ENCODE measurements around the gene ASB18. TPM values are rescaled to one million over a fixed set of nuclear protein-coding genes. Genes with fewer than 3 reads are reported as not detected.

The ASB18 gene
- total RNA-seq, 1 experiment from 2014 or later, result not detected

DNA sequence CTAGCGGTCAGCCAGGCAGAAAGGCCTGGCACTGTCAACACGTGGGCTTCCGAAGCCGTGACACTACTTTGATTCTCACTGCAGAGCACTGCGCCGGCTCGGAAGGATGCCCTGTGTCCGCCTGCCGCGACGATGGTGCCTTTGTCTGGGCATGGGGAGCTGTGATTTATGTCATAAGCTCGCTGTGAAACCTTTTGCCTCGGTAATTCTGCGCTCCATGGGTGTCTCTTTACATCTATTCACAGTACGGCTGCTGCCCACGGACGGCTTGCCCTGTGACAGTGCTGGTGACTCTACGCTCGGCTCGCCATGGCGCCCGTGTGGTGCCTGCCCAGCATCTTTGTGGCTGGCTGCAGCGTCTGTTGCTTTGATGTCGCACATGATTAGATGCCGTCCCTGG, 52.9 kb downstream of the ASB18 start (continued):
- TF ChIP-seq JAZF1 (CRISPR knock-in tag; IDR thresholded peaks at IDR 0.05) (no peak), ZNF138 (CRISPR knock-in tag; conservative IDR thresholded peaks at IDR 0.05) (no peak), SMAD4 (CRISPR knock-in tag; IDR thresholded peaks at IDR 0.05) (no peak), NFYB (CRISPR knock-in tag; conservative IDR thresholded peaks at IDR 0.05; ENCODE audit: low read depth) (no peak)
- TF ChIP-seq, protein P1, sequence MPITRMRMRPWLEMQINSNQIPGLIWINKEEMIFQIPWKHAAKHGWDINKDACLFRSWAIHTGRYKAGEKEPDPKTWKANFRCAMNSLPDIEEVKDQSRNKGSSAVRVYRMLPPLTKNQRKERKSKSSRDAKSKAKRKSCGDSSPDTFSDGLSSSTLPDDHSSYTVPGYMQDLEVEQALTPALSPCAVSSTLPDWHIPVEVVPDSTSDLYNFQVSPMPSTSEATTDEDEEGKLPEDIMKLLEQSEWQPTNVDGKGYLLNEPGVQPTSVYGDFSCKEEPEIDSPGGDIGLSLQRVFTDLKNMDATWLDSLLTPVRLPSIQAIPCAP (CRISPR knock-in tag; IDR thresholded peaks at IDR 0.05), result no peak

DNA sequence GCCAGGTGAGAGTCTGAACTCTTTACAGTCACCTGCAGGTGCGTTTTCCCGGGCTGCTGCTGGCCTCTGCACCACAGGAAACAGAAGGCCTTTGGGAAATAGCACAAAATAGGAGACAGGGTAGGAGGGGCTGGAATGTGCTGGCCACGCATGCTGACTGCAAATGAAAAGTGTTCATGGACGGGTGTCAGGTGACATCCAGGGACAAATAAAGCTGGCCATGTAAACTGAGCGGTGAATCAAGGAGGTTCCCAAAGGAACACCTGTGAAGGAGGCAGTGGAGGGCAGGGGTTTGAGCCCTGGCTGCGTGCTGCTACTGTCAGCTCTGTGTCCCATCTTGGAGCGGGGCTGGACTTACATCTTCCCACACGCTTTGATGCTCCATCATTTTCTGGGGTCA, 53.7 kb downstream of the ASB18 start:
- H3K27me3 Mint-ChIP-seq (ENCODE audit: low read depth), result no peaks in the 10 kb centered on the region
- TF ChIP-seq, protein P1 (CRISPR knock-in tag; IDR thresholded peaks at IDR 0.05), result no peak
- no peak for TF ChIP-seq NFYB (CRISPR knock-in tag; conservative IDR thresholded peaks at IDR 0.05; ENCODE audit: low read depth)
- TF ChIP-seq, protein P2, sequence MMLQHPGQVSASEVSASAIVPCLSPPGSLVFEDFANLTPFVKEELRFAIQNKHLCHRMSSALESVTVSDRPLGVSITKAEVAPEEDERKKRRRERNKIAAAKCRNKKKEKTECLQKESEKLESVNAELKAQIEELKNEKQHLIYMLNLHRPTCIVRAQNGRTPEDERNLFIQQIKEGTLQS (CRISPR knock-in tag; conservative IDR thresholded peaks at IDR 0.05), result no peak
- no peak for TF ChIP-seq SMAD3 (CRISPR knock-in tag; IDR thresholded peaks at IDR 0.05; ENCODE audit: borderline replicate concordance)
- TF ChIP-seq, protein P3, sequence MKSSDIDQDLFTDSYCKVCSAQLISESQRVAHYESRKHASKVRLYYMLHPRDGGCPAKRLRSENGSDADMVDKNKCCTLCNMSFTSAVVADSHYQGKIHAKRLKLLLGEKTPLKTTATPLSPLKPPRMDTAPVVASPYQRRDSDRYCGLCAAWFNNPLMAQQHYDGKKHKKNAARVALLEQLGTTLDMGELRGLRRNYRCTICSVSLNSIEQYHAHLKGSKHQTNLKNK (CRISPR knock-in tag; IDR thresholded peaks at IDR 0.05), result no peak
- no peak for TF ChIP-seq RORB (CRISPR knock-in tag; IDR thresholded peaks at IDR 0.05)
- TF ChIP-seq CREM (CRISPR knock-in tag; IDR thresholded peaks at IDR 0.05), result no peak
- no peak for TF ChIP-seq OVOL2 (CRISPR knock-in tag; IDR thresholded peaks at IDR 0.05; ENCODE audit: borderline replicate concordance)
- TF ChIP-seq, protein P4, sequence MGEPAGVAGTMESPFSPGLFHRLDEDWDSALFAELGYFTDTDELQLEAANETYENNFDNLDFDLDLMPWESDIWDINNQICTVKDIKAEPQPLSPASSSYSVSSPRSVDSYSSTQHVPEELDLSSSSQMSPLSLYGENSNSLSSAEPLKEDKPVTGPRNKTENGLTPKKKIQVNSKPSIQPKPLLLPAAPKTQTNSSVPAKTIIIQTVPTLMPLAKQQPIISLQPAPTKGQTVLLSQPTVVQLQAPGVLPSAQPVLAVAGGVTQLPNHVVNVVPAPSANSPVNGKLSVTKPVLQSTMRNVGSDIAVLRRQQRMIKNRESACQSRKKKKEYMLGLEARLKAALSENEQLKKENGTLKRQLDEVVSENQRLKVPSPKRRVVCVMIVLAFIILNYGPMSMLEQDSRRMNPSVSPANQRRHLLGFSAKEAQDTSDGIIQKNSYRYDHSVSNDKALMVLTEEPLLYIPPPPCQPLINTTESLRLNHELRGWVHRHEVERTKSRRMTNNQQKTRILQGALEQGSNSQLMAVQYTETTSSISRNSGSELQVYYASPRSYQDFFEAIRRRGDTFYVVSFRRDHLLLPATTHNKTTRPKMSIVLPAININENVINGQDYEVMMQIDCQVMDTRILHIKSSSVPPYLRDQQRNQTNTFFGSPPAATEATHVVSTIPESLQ (CRISPR knock-in tag; IDR thresholded peaks at IDR 0.05), result no peak
- TF ChIP-seq ZNF671 (CRISPR knock-in tag; IDR thresholded peaks at IDR 0.05), result no peak
- TF ChIP-seq, protein P5, sequence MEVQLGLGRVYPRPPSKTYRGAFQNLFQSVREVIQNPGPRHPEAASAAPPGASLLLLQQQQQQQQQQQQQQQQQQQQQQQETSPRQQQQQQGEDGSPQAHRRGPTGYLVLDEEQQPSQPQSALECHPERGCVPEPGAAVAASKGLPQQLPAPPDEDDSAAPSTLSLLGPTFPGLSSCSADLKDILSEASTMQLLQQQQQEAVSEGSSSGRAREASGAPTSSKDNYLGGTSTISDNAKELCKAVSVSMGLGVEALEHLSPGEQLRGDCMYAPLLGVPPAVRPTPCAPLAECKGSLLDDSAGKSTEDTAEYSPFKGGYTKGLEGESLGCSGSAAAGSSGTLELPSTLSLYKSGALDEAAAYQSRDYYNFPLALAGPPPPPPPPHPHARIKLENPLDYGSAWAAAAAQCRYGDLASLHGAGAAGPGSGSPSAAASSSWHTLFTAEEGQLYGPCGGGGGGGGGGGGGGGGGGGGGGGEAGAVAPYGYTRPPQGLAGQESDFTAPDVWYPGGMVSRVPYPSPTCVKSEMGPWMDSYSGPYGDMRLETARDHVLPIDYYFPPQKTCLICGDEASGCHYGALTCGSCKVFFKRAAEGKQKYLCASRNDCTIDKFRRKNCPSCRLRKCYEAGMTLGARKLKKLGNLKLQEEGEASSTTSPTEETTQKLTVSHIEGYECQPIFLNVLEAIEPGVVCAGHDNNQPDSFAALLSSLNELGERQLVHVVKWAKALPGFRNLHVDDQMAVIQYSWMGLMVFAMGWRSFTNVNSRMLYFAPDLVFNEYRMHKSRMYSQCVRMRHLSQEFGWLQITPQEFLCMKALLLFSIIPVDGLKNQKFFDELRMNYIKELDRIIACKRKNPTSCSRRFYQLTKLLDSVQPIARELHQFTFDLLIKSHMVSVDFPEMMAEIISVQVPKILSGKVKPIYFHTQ (CRISPR knock-in tag; IDR thresholded peaks at IDR 0.05), result no peak
- TF ChIP-seq, protein P6, sequence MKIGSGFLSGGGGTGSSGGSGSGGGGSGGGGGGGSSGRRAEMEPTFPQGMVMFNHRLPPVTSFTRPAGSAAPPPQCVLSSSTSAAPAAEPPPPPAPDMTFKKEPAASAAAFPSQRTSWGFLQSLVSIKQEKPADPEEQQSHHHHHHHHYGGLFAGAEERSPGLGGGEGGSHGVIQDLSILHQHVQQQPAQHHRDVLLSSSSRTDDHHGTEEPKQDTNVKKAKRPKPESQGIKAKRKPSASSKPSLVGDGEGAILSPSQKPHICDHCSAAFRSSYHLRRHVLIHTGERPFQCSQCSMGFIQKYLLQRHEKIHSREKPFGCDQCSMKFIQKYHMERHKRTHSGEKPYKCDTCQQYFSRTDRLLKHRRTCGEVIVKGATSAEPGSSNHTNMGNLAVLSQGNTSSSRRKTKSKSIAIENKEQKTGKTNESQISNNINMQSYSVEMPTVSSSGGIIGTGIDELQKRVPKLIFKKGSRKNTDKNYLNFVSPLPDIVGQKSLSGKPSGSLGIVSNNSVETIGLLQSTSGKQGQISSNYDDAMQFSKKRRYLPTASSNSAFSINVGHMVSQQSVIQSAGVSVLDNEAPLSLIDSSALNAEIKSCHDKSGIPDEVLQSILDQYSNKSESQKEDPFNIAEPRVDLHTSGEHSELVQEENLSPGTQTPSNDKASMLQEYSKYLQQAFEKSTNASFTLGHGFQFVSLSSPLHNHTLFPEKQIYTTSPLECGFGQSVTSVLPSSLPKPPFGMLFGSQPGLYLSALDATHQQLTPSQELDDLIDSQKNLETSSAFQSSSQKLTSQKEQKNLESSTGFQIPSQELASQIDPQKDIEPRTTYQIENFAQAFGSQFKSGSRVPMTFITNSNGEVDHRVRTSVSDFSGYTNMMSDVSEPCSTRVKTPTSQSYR (CRISPR knock-in tag; IDR thresholded peaks at IDR 0.05), result no peak
- TF ChIP-seq RELA (CRISPR knock-in tag; IDR thresholded peaks at IDR 0.05; ENCODE audit: borderline replicate concordance), result no peak
- no peak for TF ChIP-seq FOXK1 (CRISPR knock-in tag; IDR thresholded peaks at IDR 0.05)
- TF ChIP-seq, protein P7, sequence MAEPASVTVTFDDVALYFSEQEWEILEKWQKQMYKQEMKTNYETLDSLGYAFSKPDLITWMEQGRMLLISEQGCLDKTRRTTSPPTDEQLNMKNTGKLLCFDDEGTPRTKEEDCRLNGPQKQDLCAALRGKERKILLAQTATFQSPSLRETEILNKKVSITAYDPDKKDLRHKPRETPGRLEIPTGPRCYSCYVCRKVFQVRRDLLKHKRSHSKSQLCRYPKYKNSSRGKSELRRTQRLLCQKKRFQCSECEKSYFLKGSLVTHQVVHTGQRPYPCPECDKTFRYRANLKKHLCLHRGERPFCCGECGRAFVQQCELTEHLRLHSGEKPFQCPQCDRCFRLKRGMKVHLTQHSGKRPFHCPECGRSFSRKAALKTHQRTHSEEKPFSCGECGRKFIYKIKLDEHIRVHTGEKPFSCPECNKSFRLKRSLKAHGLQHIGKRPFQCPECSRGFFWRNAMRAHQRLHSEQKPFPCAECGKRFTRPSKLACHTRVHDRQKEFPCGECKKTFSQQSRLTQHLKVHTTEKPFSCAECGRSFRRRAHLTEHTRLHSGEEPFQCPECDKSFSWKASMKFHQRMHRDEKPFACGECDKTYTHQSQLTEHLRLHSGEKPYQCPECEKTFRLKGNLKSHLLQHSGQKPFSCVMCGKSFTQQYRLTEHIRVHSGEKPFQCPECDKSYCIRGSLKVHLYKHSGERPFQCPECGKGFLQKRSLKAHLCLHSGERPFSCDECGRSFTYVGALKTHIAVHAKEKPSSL (CRISPR knock-in tag; conservative IDR thresholded peaks at IDR 0.05), result no peak
- TF ChIP-seq ZNF138 (CRISPR knock-in tag; conservative IDR thresholded peaks at IDR 0.05), result no peak
- TF ChIP-seq, protein P8, sequence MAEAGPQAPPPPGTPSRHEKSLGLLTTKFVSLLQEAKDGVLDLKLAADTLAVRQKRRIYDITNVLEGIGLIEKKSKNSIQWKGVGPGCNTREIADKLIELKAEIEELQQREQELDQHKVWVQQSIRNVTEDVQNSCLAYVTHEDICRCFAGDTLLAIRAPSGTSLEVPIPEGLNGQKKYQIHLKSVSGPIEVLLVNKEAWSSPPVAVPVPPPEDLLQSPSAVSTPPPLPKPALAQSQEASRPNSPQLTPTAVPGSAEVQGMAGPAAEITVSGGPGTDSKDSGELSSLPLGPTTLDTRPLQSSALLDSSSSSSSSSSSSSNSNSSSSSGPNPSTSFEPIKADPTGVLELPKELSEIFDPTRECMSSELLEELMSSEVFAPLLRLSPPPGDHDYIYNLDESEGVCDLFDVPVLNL (CRISPR knock-in tag; IDR thresholded peaks at IDR 0.05; ENCODE audit: borderline replicate concordance, low read depth), result no peak
- H3K9me3 Mint-ChIP-seq, result peaks cover 4% of the 10 kb centered on the region; the same call in 1 of the 2 replicates
- no peak overlapping the region for H3K4me3 Mint-ChIP-seq
- DNase-seq (ENCODE audit: low spot score) (no peak), ATAC-seq (no peak)
- no peaks in the 10 kb centered on the region for H3K36me3 Mint-ChIP-seq
- CTCF ChIA-PET, result interaction anchor here (0.8 to 2.4 kb wide), 2 partner anchors 29 to 99 kb away, joined by 3 to 18 read pairs; no protein-coding TSS in a partner anchor
- POLR2A ChIA-PET, result interaction anchor here (0.5 kb wide), 1 partner anchor 41 kb away, joined by 3 read pairs; no protein-coding TSS in a partner anchor
- H3K27ac Mint-ChIP-seq, result no peak overlapping the region; the same call in 1 of the 2 replicates
- peaks cover 18% of the 10 kb centered on the region for H3K4me1 Mint-ChIP-seq

Measured in WTC11 (cell line).